A172 (cell line): ENCODE measurements around the gene DAPP1. TPM values are rescaled to one million over a fixed set of nuclear protein-coding genes. Genes with fewer than 3 reads are reported as not detected.
"Not testable (repeated sequence)": the region's sequence is repeated elsewhere in the genome, so short reads cannot be mapped to it uniquely, and the experiment has no call there.

ENCODE experiments used
- DNase-seq: peaks from one replicate; pipeline ENCODE4 v3.0.0-alpha.2; 2015; ENCODE audit warnings: low spot score
- total RNA-seq: library from RNA; depleted of rRNA; stranded (reverse); fragments of >200 nt; shearing (Covaris generic); gene quantifications from 2 replicates; pipeline ENCODE4 v1.2.3, GENCODE V29; 2014

DAPP1 gene
- total RNA-seq, 1 experiment from 2014 or later = not detected

GRCh38 chr4:99824070-99824599 lies 7.5 kb downstream of the DAPP1 start:
- no peak for DNase-seq

- no peak for DNase-seq
Measured at GRCh38 chr4:99825272-99825671, 8.6 kb downstream of the DAPP1 start.

- DNase-seq = no peak
Measured at GRCh38 chr4:99826016-99826415, 9.4 kb downstream of the DAPP1 start.

GRCh38 chr4:99827454-99827853 lies 10.8 kb downstream of the DAPP1 start:
- no peak for DNase-seq

- no peak for DNase-seq
Measured at GRCh38 chr4:99827857-99828256, 11.2 kb downstream of the DAPP1 start.

GRCh38 chr4:99828477-99828876 lies 11.8 kb downstream of the DAPP1 start:
- DNase-seq = no peak

- DNase-seq = not testable (repeated sequence)
Measured at GRCh38 chr4:99830051-99830450, 13.4 kb downstream of the DAPP1 start.

GRCh38 chr4:99832321-99832720 lies 15.7 kb downstream of the DAPP1 start:
- DNase-seq = no peak

GRCh38 chr4:99832758-99833157 lies 16.1 kb downstream of the DAPP1 start:
- no peak for DNase-seq

- no peak for DNase-seq
Measured at GRCh38 chr4:99833756-99834155, 17.1 kb downstream of the DAPP1 start.

GRCh38 chr4:99834569-99834968 lies 17.9 kb downstream of the DAPP1 start:
- DNase-seq = no peak

- no peak for DNase-seq
Measured at GRCh38 chr4:99835942-99836341, 19.3 kb downstream of the DAPP1 start.

- DNase-seq = no peak
Measured at GRCh38 chr4:99838927-99839326, 22.3 kb downstream of the DAPP1 start.

- no peak for DNase-seq
Measured at GRCh38 chr4:99841129-99841528, 24.5 kb downstream of the DAPP1 start.

GRCh38 chr4:99843413-99843812 lies 26.8 kb downstream of the DAPP1 start:
- no peak for DNase-seq

GRCh38 chr4:99844048-99844447 lies 27.4 kb downstream of the DAPP1 start:
- DNase-seq = no peak

GRCh38 chr4:99845179-99845578 lies 28.6 kb downstream of the DAPP1 start:
- no peak for DNase-seq

GRCh38 chr4:99845708-99846469 lies 29.3 kb downstream of the DAPP1 start:
- DNase-seq = no peak

GRCh38 chr4:99846891-99847290 lies 30.3 kb downstream of the DAPP1 start:
- no peak for DNase-seq

GRCh38 chr4:99847362-99847976 lies 30.8 kb downstream of the DAPP1 start:
- no peak for DNase-seq

- no peak for DNase-seq
Measured at GRCh38 chr4:99848591-99849001, 32.0 kb downstream of the DAPP1 start.

- no peak for DNase-seq
Measured at GRCh38 chr4:99852199-99852749, 35.6 kb downstream of the DAPP1 start.

GRCh38 chr4:99853190-99853589 lies 36.6 kb downstream of the DAPP1 start:
- DNase-seq = no peak
